Breast epithelium (tissue), 4 donors: ENCODE measurements around the gene RBM19. TPM values are rescaled to one million over a fixed set of nuclear protein-coding genes. Genes with fewer than 3 reads are reported as not detected.
A peak's percentile ranks its signal among the peaks of the same experiment; 100 is the strongest.

ENCODE experiments used
- DNase-seq, 2 donors: peaks; one replicate each; pipeline ENCODE4 v3.0.0-alpha.2; 2019; ENCODE audit warnings: low spot score in 2 of 2
- H3K27ac ChIP-seq, 2 donors: fragments of 200-600 bp; sonication (generic) in 1 of 2; one replicate each; pipeline ENCODE4 v1.5.1; 2016 to 2019; ENCODE audit warnings: mild to moderate bottlenecking in 1 of 2
- H3K27me3 ChIP-seq, 2 donors: fragments of 200-600 bp; sonication (generic) in 1 of 2; one replicate each; pipeline versions ENCODE4 v1.5.1 to v1.6.0; 2017 to 2019; ENCODE audit warnings: control low read depth in 1 of 2, mild to moderate bottlenecking in 1 of 2
- H3K36me3 ChIP-seq: fragments of 200-600 bp; one replicate; pipeline ENCODE4 v1.5.1; 2019
- H3K4me1 ChIP-seq, 2 donors: fragments of 200-600 bp; sonication (generic); one replicate each; pipeline ENCODE4 v1.5.1; 2016 to 2019; ENCODE audit warnings: control low read depth in 1 of 2
- H3K4me3 ChIP-seq, 3 donors: fragments of 200-600 bp; sonication (generic); 1 replicate in 2 of 3; 2 replicates in 1 of 3; pipeline ENCODE4 v1.5.1; 2016 to 2019; ENCODE audit warnings: mild to moderate bottlenecking in 3 of 3, moderate library complexity in 2 of 3
- H3K9me3 ChIP-seq, 2 donors: fragments of 200-600 bp; sonication (generic) in 1 of 2; one replicate each; pipeline ENCODE4 v1.5.1; 2016 to 2019; ENCODE audit warnings: control low read depth in 1 of 2
- POLR2A ChIP-seq: fragments of 450-650 bp; IDR thresholded peaks from one replicate; pipeline ENCODE4 v1.6.1; 2016; ENCODE audit warnings: antibody characterized with exemption, mild to moderate bottlenecking, moderate library complexity
- POLR2AphosphoS5 ChIP-seq, 3 donors: sonication (generic); formaldehyde crosslinking; IDR thresholded peaks; one replicate each; pipeline ENCODE4 v1.6.1; 2017; ENCODE audit warnings: antibody characterized with exemption in 3 of 3
- intact Hi-C: fragments of 100-400 bp; cut with DNase I; formaldehyde crosslinking; loops from one replicate; pipeline ENCODE4 v1.15.1; 2023; ENCODE audit warnings: low total_unique reads
- total RNA-seq, 3 donors: library from RNA; depleted of rRNA; stranded (reverse); fragments of >200 nt; gene quantifications; one replicate each; pipeline ENCODE4 v1.1.0, GENCODE V29; 2016
- TF ChIP-seq, protein P1 (sequence below), 3 donors: fragments of 450-650 bp; IDR thresholded peaks; one replicate each; pipeline ENCODE4 v1.5.1; 2016 to 2017; ENCODE audit warnings: antibody characterized with exemption in 3 of 3, mild to moderate bottlenecking in 3 of 3, moderate library complexity in 3 of 3

Gene RBM19
- total RNA-seq, 3 donors from 2014 or later: 28.8 to 43.3 (median 42.6) TPM

DNA sequence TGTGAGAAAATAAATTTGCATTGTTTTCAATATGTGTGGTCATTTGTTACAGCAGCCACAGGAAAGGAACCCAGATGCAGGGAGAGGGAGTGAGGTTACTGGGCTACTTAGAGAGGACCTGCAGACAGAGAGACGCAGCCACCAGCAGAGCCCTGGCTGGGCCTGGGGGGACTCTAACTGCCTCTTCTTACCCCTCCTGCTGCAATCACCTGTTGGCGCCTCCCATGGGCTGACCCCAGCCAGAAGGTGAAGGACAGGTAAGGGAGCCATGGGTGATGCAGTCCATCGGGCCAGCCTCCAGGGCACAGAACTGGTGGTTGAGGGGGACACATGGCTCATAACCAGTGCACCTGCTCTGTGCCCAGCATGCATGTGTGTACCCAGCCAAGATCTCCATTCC, 15.8 kb upstream of the RBM19 start:
- H3K4me3 ChIP-seq: no peak overlapping the region
- TF ChIP-seq, protein P1, sequence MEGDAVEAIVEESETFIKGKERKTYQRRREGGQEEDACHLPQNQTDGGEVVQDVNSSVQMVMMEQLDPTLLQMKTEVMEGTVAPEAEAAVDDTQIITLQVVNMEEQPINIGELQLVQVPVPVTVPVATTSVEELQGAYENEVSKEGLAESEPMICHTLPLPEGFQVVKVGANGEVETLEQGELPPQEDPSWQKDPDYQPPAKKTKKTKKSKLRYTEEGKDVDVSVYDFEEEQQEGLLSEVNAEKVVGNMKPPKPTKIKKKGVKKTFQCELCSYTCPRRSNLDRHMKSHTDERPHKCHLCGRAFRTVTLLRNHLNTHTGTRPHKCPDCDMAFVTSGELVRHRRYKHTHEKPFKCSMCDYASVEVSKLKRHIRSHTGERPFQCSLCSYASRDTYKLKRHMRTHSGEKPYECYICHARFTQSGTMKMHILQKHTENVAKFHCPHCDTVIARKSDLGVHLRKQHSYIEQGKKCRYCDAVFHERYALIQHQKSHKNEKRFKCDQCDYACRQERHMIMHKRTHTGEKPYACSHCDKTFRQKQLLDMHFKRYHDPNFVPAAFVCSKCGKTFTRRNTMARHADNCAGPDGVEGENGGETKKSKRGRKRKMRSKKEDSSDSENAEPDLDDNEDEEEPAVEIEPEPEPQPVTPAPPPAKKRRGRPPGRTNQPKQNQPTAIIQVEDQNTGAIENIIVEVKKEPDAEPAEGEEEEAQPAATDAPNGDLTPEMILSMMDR (IDR thresholded peaks at IDR 0.05): no peak
- TF ChIP-seq POLR2A (no peak), POLR2AphosphoS5 (IDR thresholded peaks at IDR 0.05) (no peak)
- peaks cover 0 to 28% of the 10 kb centered on the region in 2 donors for H3K27me3 ChIP-seq
- intact Hi-C loops: no loop called here
- DNase-seq: no peak
- no peak overlapping the region for H3K27ac ChIP-seq
- H3K4me1 ChIP-seq: no peaks in the 10 kb centered on the region
- no peaks in the 10 kb centered on the region for H3K9me3 ChIP-seq
- H3K36me3 ChIP-seq: no peaks in the 10 kb centered on the region

DNA sequence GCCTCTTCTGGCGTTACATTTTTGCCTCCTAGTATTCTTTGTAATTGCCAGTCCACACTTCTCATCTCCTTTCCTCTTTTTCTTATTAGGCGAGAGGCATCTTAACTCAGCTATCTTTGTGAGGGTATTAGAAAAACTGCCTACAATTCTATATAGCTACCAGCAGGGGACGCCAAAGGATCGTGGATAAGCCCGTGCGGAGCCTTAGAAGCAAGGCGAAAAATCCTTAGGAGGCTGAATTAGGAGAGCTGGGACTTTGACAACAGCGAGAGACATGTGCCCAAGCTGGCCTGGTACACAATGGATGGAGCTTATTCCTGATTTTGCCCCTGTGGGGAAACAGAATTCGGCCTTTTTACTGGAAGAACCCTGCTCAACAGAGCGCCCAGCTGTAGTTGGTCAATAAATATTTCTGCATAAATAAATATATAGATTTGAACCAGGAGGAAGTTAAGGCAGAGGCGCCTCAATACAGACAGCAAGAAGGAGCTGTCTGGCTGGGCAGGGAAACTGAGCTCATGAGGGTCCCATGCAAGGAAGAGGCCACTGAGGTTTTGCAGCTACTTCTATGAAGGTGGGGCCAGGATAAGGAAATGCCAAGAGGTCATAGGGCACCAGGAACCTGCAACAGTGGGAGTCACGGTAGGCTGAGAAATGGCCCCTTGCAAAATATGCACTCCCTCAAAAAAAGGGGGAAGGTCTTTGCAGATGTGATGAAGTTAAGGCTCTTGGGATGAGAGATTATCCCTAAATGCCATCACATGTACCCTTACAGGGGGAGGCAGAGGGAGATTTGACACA, 14.6 kb upstream of the RBM19 start:
- Histone ChIP-seq H3K36me3 (no peaks in the 10 kb centered on the region), H3K27ac (no peak overlapping the region), H3K4me1 (no peaks in the 10 kb centered on the region), H3K27me3 (peaks cover 0 to 37% of the 10 kb centered on the region in 2 donors), H3K4me3 (no peak overlapping the region), H3K9me3 (no peaks in the 10 kb centered on the region)
- intact Hi-C loops: no loop called here
- TF ChIP-seq, protein P1 (IDR thresholded peaks at IDR 0.05): peak; percentile 64 to 94 (median 87)
- TF ChIP-seq POLR2A (no peak), POLR2AphosphoS5 (IDR thresholded peaks at IDR 0.05) (no peak)
- DNase-seq: no peak

DNA sequence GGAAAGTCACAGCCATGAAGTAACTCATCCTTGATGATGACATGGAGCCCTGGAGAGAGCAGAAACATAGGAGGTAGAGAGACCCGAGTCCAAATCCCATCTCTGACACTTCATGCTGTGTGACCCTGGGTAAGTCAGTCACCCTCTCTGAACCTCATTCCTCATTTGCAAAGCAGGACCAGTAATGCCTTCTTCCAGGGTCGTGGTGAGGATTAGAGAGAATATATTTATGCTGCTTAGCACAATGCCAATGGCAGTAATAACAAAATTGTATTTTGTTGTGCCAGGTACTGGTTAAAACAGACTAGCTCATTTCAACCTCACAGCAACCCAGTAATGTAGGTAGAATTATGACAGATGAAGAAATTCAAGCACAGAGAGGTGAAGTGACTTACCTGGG, 13.9 kb upstream of the RBM19 start:
- H3K4me3 ChIP-seq: no peak overlapping the region
- DNase-seq: no peak
- intact Hi-C loops: no loop called here
- no peaks in the 10 kb centered on the region for H3K4me1 ChIP-seq
- H3K27ac ChIP-seq: no peak overlapping the region
- TF ChIP-seq, protein P1 (IDR thresholded peaks at IDR 0.05): no peak
- TF ChIP-seq POLR2A (no peak), POLR2AphosphoS5 (IDR thresholded peaks at IDR 0.05) (no peak)
- H3K36me3 ChIP-seq: no peaks in the 10 kb centered on the region
- peaks cover 0 to 39% of the 10 kb centered on the region in 2 donors for H3K27me3 ChIP-seq
- H3K9me3 ChIP-seq: no peaks in the 10 kb centered on the region

DNA sequence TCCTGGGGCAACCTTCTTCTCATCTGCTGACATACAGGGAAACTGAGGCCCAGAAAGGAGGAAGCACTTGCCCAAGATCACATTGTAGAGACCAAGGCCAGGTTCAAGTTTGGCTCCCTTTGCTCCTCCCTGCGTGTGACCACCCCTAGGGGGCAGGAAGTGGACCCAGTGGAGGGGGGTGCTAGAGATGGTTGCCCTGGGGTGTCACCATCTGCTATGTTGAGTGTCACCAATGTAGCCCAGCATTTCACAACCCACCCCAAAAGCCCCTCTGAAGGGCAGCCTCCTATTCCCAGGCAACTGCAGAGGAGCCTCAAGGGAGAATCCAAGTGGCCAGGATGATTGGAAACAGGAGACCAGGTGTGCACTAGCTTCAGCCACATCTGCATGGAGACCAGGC, 12.0 kb upstream of the RBM19 start:
- intact Hi-C loops: no loop called here
- H3K36me3 ChIP-seq: no peaks in the 10 kb centered on the region
- no peak for DNase-seq

DNA sequence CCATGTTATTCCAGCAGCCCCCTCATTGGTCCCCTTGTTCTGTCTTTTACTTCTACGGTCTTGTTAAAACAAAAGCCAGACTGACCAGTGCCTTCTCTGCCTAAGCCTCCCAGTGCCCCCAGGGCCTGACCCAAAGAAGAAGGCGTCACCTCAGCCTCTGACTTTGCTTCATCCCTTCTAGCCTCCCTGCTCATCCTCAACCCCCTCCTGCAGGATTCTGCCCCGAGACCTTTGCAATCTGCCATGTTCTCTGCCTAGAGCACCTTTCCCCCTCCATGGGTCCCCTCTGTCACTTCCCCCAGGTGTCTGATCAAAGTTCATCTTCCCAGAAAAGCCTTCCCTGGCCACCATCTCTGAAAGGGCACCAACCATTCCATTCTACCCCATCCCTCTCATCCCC, 7.9 kb upstream of the RBM19 start:
- peaks cover 0 to 43% of the 10 kb centered on the region in 2 donors for H3K27me3 ChIP-seq
- H3K4me3 ChIP-seq: no peak overlapping the region
- no peaks in the 10 kb centered on the region for H3K4me1 ChIP-seq
- no peaks in the 10 kb centered on the region for H3K9me3 ChIP-seq
- TF ChIP-seq POLR2A: no peak
- TF ChIP-seq, protein P1 (IDR thresholded peaks at IDR 0.05): no peak
- no peak for TF ChIP-seq POLR2AphosphoS5 (IDR thresholded peaks at IDR 0.05)
- H3K27ac ChIP-seq: no peak overlapping the region
- no peak for DNase-seq
- H3K36me3 ChIP-seq: no peaks in the 10 kb centered on the region
- intact Hi-C loops: no loop called here

More for the DNA sequence above, 12.0 kb upstream of the RBM19 start:
- H3K27me3 ChIP-seq: peaks cover 0 to 51% of the 10 kb centered on the region in 2 donors
- H3K27ac ChIP-seq: no peak overlapping the region
- no peak for TF ChIP-seq POLR2AphosphoS5 (IDR thresholded peaks at IDR 0.05)
- TF ChIP-seq POLR2A: no peak
- TF ChIP-seq, protein P1 (IDR thresholded peaks at IDR 0.05): no peak
- H3K9me3 ChIP-seq: no peaks in the 10 kb centered on the region
- H3K4me3 ChIP-seq: no peak overlapping the region
- H3K4me1 ChIP-seq: no peaks in the 10 kb centered on the region
